Endothelial cell of umbilical vein (primary cell): ENCODE results near the gene NFX1. TPM values are rescaled to one million over a fixed set of nuclear protein-coding genes. Genes with fewer than 3 reads are reported as not detected.
"Not testable (repeated sequence)": the region's sequence is repeated elsewhere in the genome, so short reads cannot be mapped to it uniquely, and the experiment has no call there.

ENCODE experiments used
- BruUV-seq: library from RNA; stranded (reverse); fragments of 400-500 nt; replicated peaks from 2 replicates; lab custom pipeline; 2021; lab: Mats Ljungman, UMichigan
- CTCF ChIA-PET: fragments of 300-600, 350-600 bp; sonication (Branson Sonifier 250); formaldehyde crosslinking; loops from one replicate; lab custom pipeline; 2021; ENCODE audit warnings: antibody characterized with exemption, inconsistent platforms; lab: Charles Lee
- POLR2A ChIA-PET: fragments of 300-600, 350-600 bp; sonication (Branson Sonifier 250); formaldehyde crosslinking; loops from one replicate; lab custom pipeline; 2021; ENCODE audit warnings: antibody characterized with exemption, inconsistent platforms; lab: Charles Lee
- DNase-seq: peaks from one replicate; pipeline ENCODE4 v3.0.0-alpha.2; 2011; ENCODE audit warnings: low read depth, low spot score
- FAIRE-seq: peaks from 2 replicates; lab custom pipeline; 2011; peaks lifted over from hg19 to GRCh38; lab: Jason Lieb, UNC
- H2AFZ ChIP-seq: 2 replicates; pipeline ENCODE4 v1.6.0; 2012; ENCODE audit warnings: low read depth, low read length, control low read depth, inconsistent platforms
- H3K27ac ChIP-seq: 2 replicates; pipeline ENCODE4 v1.5.1; 2011; ENCODE audit warnings: low read depth, mild to moderate bottlenecking, control low read depth, low read length, moderate library complexity; ENCODE audit not compliant: insufficient read depth
- H3K27me3 ChIP-seq, 2 experiments: 2 replicates each; pipeline versions ENCODE4 v1.6.0 to v1.6.1; 2011; ENCODE audit warnings: low read length in 2 of 2, mixed read lengths in 1 of 2; ENCODE audit not compliant: control insufficient read depth in 2 of 2, insufficient read depth in 2 of 2
- H3K36me3 ChIP-seq, 2 experiments: 2 replicates in 1 of 2; 3 replicates in 1 of 2; pipeline ENCODE4 v1.5.1; 2011; ENCODE audit warnings: low read length in 2 of 2, mild to moderate bottlenecking in 1 of 2, moderate library complexity in 1 of 2; ENCODE audit not compliant: control insufficient read depth in 2 of 2, insufficient read depth in 2 of 2; ENCODE audit errors: extremely low read depth in 1 of 2
- H3K4me1 ChIP-seq: 3 replicates; pipeline ENCODE4 v1.5.1; 2011; ENCODE audit warnings: mild to moderate bottlenecking, low read length; ENCODE audit not compliant: control insufficient read depth, insufficient read depth; ENCODE audit errors: extremely low read depth
- H3K4me2 ChIP-seq: 2 replicates; pipeline ENCODE4 v1.6.1; 2011; ENCODE audit warnings: low read length, control low read depth, mixed read lengths; ENCODE audit not compliant: insufficient read depth
- H3K4me3 ChIP-seq, 3 experiments: fragments of 200-600 bp in 1 of 3; sonication (generic), shearing (Covaris generic) in 1 of 3; replicated peaks in 1 of 3; 2 replicates each; pipeline ENCODE4 v1.5.1; 2011 to 2016; ENCODE audit warnings: control low read depth in 3 of 3, low read length in 3 of 3, mild to moderate bottlenecking in 2 of 3, inconsistent platforms in 1 of 3, low read depth in 1 of 3, moderate library complexity in 1 of 3; ENCODE audit not compliant: insufficient read depth in 1 of 3
- H3K79me2 ChIP-seq: 2 replicates; pipeline ENCODE4 v1.6.0; 2012; ENCODE audit warnings: low read length, inconsistent platforms; ENCODE audit not compliant: control insufficient read depth, insufficient read depth
- H3K9ac ChIP-seq: replicated peaks from 2 replicates; pipeline ENCODE3; 2011; ENCODE audit warnings: low read length, control low read depth; ENCODE audit not compliant: insufficient read depth; ENCODE audit errors: extremely low read depth
- H3K9me1 ChIP-seq: replicated peaks from 3 replicates; pipeline ENCODE4 v1.6.0; 2011; ENCODE audit warnings: mild to moderate bottlenecking, low read length; ENCODE audit not compliant: control insufficient read depth, insufficient read depth; ENCODE audit errors: extremely low read depth
- H3K9me3 ChIP-seq: replicated peaks from 2 replicates; pipeline ENCODE4 v1.5.1; 2012; ENCODE audit warnings: low read length, inconsistent platforms; ENCODE audit not compliant: control insufficient read depth, insufficient read depth
- H4K20me1 ChIP-seq: replicated peaks from 2 replicates; pipeline ENCODE3; 2011; ENCODE audit warnings: mild to moderate bottlenecking, low read length; ENCODE audit not compliant: control insufficient read depth, insufficient read depth; ENCODE audit errors: extremely low read depth
- CTCF ChIP-seq, 2 donors: IDR thresholded peaks; 1 replicate in 1 of 2; 2 replicates in 1 of 2; pipeline ENCODE4 v1.5.1; 2011; ENCODE audit warnings: low read length in 2 of 2, mild to moderate bottlenecking in 2 of 2, moderate library complexity in 2 of 2, control low read depth in 1 of 2, inconsistent platforms in 1 of 2, low read depth in 1 of 2; ENCODE audit not compliant: insufficient read depth in 1 of 2; ENCODE audit errors: extremely low read depth in 1 of 2
- EZH2 ChIP-seq: IDR thresholded peaks from 2 replicates; pipeline ENCODE4 v1.6.1; 2012; ENCODE audit warnings: borderline replicate concordance, low read depth, mild to moderate bottlenecking, moderate library complexity, low read length, inconsistent platforms; ENCODE audit not compliant: severe bottlenecking
- FOS ChIP-seq: IDR thresholded peaks from 2 replicates; pipeline ENCODE4 v1.6.1; 2011; ENCODE audit warnings: mild to moderate bottlenecking, low read length, moderate library complexity, borderline replicate concordance; ENCODE audit not compliant: insufficient read depth
- GATA2 ChIP-seq: IDR thresholded peaks from 2 replicates; pipeline ENCODE4 v1.7.0; 2011; ENCODE audit warnings: low read depth, mild to moderate bottlenecking, moderate library complexity, mixed read lengths, low read length; ENCODE audit not compliant: insufficient read length, insufficient read depth
- JUN ChIP-seq: IDR thresholded peaks from 2 replicates; pipeline ENCODE4 v1.6.1; 2011; ENCODE audit warnings: borderline replicate concordance, low read depth; ENCODE audit not compliant: insufficient read length, insufficient read depth
- MYC ChIP-seq: IDR thresholded peaks from one replicate; pipeline ENCODE4 v1.6.1; 2011; ENCODE audit warnings: mild to moderate bottlenecking, low read depth, low read length
- POLR2A ChIP-seq: IDR thresholded peaks from 2 replicates; pipeline ENCODE4 v1.6.1; 2012; ENCODE audit warnings: low read depth, mild to moderate bottlenecking, control low read depth, low read length
- POLR2AphosphoS5 ChIP-seq: IDR thresholded peaks from 2 replicates; pipeline ENCODE4 v1.6.1; 2012; ENCODE audit warnings: low read depth, mild to moderate bottlenecking, control low read depth, low read length, moderate library complexity; ENCODE audit not compliant: insufficient read depth
- dilution Hi-C: fragments of 300-500 bp; cut with MboI; formaldehyde crosslinking; loops from one replicate; pipeline ENCODE4 v1.15.0; 2019; ENCODE audit warnings: low sequenced_read_pairs; ENCODE audit not compliant: extremely low pct_ligation_motif_present
- intact Hi-C: fragments of 100-400 bp; cut with micrococcal nuclease; formaldehyde crosslinking; loops from one replicate; pipeline ENCODE4 v1.10.0; 2022
- polyA plus RNA-seq, 4 experiments: library from polyadenylated mRNA; depleted of rRNA in 3 of 4; stranded (reverse) in 3 of 4; unstranded in 1 of 4; fragments of >200 nt; gene quantifications; 2 replicates each; pipeline versions ENCODE4 v1.2.1 to v1.2.3, GENCODE V29; 2011 to 2012; ENCODE audit warnings: missing spikeins in 1 of 4
- total RNA-seq: library from RNA; stranded (reverse); gene quantifications from 2 replicates; pipeline ENCODE4 v1.2.3, GENCODE V29; 2021
- TF ChIP-seq, protein P1 (sequence below): IDR thresholded peaks from 2 replicates; pipeline ENCODE4 v1.6.1; 2011; ENCODE audit not compliant: insufficient read depth, insufficient read length

NFX1 gene
- total and polyA plus RNA-seq, 2 donors (not counting 3 experiments of a cell fraction or from before 2014, with no cell fraction given), result 19.3 to 21.7 TPM

GRCh38 chr9:33355933-33356332 lies 65.6 kb downstream of the NFX1 start:
- CTCF ChIA-PET, result interaction anchor here (0.5 to 3.3 kb wide), 3 partner anchors 18 to 97 kb away, joined by 3 to 14 read pairs (median 10); partner anchors contain the start of gene NFX1
- H2AFZ ChIP-seq, result no peak overlapping the region
- BruUV-seq, result no TSS peak
- H3K4me1 ChIP-seq, result peaks cover 11% of the 10 kb centered on the region
- no peak for FAIRE-seq
- H3K4me2 ChIP-seq, result no peak overlapping the region
- no peaks in the 10 kb centered on the region for H3K27me3 ChIP-seq
- no peak for DNase-seq
- intact Hi-C loops, result no loop called here
- TF ChIP-seq GATA2 (no peak), FOS (no peak), POLR2AphosphoS5 (no peak), JUN (no peak), POLR2A (no peak), MYC (no peak), CTCF (IDR thresholded peaks at IDR 0.05; ENCODE audit: extremely low read depth in 1 of 2, insufficient read depth in 1 of 2, low read depth in 1 of 2, low read length in 2 of 2) (no peak), EZH2 (no peak)
- TF ChIP-seq, protein P1, sequence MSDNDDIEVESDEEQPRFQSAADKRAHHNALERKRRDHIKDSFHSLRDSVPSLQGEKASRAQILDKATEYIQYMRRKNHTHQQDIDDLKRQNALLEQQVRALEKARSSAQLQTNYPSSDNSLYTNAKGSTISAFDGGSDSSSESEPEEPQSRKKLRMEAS, result no peak
- H3K9me1 ChIP-seq, result no peaks in the 10 kb centered on the region
- no peaks in the 10 kb centered on the region for H3K79me2 ChIP-seq
- no peaks in the 10 kb centered on the region for H4K20me1 ChIP-seq
- H3K9me3 ChIP-seq, result no peaks in the 10 kb centered on the region
- no peak overlapping the region for H3K9ac ChIP-seq
- H3K4me3 ChIP-seq, result no peak overlapping the region
- H3K36me3 ChIP-seq, result no peaks in the 10 kb centered on the region
- POLR2A ChIA-PET, result no interaction called here
- dilution Hi-C loops, result no loop called here
- no peak overlapping the region for H3K27ac ChIP-seq

DNA sequence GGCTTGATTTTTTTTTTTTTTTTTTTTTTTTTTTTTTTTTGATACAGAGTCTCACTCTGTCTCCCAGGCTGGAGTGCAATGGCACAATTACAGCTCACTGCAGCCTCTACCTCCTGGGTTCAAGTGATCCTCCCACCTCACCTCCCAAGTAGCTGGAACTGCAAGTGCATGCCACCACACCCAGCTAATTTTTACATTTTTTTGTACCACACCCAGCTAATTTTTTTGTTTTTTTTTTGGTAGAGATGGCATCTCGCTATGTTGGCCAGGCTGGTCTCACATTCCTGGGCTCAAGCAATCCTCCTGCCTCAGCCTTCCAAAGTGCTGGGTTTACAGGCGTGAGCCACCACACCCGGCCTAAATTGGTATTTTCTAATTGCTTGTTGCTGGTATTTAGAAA lies 68.3 kb downstream of the NFX1 start:
- H4K20me1 ChIP-seq, BruUV-seq, H3K27me3 ChIP-seq, FAIRE-seq, intact Hi-C loops, H3K4me2 ChIP-seq, H2AFZ ChIP-seq, H3K79me2 ChIP-seq, POLR2A ChIA-PET, H3K27ac ChIP-seq, H3K36me3 ChIP-seq, H3K9me1 ChIP-seq, dilution Hi-C loops, H3K9me3 ChIP-seq, DNase-seq, H3K9ac ChIP-seq, H3K4me3 ChIP-seq: not testable (repeated sequence)
- CTCF ChIA-PET, result interaction anchor here (0.6 to 0.8 kb wide), 3 partner anchors 15 to 94 kb away, joined by 3 to 4 read pairs (median 3); no protein-coding TSS in a partner anchor
- peaks cover 11% of the 10 kb centered on the region for H3K4me1 ChIP-seq
